SU-DHL-6 (cell line): ENCODE data around the gene THBD.

Source experiments
- H2AFZ ChIP-seq: fragments of 200-600 bp; sonication (generic); 2 replicates; pipeline ENCODE4 v1.6.1; 2014; ENCODE audit warnings: low read depth, mild to moderate bottlenecking, moderate library complexity, mixed read lengths, antibody characterized with exemption, low read length; ENCODE audit not compliant: severe bottlenecking
- H3F3A ChIP-seq: fragments of 200-600 bp; shearing (Covaris generic); 2 replicates; pipeline ENCODE4 v1.6.0; 2016; ENCODE audit warnings: antibody characterized with exemption, mild to moderate bottlenecking; ENCODE audit not compliant: insufficient read depth
- H3K27ac ChIP-seq: fragments of 200-600 bp; sonication (generic); 2 replicates; pipeline ENCODE4 v1.5.1; 2016; ENCODE audit warnings: low read depth, mild to moderate bottlenecking, low read length, moderate library complexity, mixed read lengths
- H3K27me3 ChIP-seq: fragments of 200-600 bp; sonication (generic), shearing (Covaris generic); 2 replicates; pipeline ENCODE4 v1.6.0; 2014; ENCODE audit warnings: mild to moderate bottlenecking, low read length
- H3K36me3 ChIP-seq: fragments of 200-600 bp; sonication (generic); 2 replicates; pipeline ENCODE4 v1.6.1; 2014; ENCODE audit warnings: mild to moderate bottlenecking, low read length, mixed read lengths
- H3K4me2 ChIP-seq: fragments of 300-600, 200-600 bp; shearing (Covaris generic), sonication (generic); 2 replicates; pipeline ENCODE4 v1.6.0; 2014; ENCODE audit warnings: low read length, low read depth, mild to moderate bottlenecking; ENCODE audit not compliant: poor library complexity, severe bottlenecking
- H3K4me3 ChIP-seq: fragments of 200-600 bp; sonication (generic); 2 replicates; pipeline ENCODE4 v1.5.1; 2014; ENCODE audit warnings: antibody characterized with exemption, low read length, mild to moderate bottlenecking, mixed read lengths; ENCODE audit not compliant: insufficient read depth, poor library complexity, severe bottlenecking
- H3K79me2 ChIP-seq: fragments of 200-600 bp; sonication (generic); 2 replicates; pipeline ENCODE4 v1.6.1; 2014; ENCODE audit warnings: mild to moderate bottlenecking, low read length, moderate library complexity; ENCODE audit not compliant: insufficient read depth
- H3K9ac ChIP-seq: fragments of 200-600 bp; sonication (generic); 2 replicates; pipeline ENCODE4 v1.7.0; 2014; ENCODE audit warnings: mild to moderate bottlenecking, low read length
- H3K9me2 ChIP-seq: fragments of 200-600 bp; sonication (generic); replicated peaks from 2 replicates; pipeline ENCODE4 v1.6.1; 2014; ENCODE audit warnings: low read length; ENCODE audit not compliant: insufficient read depth
- H3K9me3 ChIP-seq: fragments of 200-600 bp; sonication (generic); 2 replicates; pipeline ENCODE4 v1.6.1; 2014; ENCODE audit warnings: low read length, mixed read lengths; ENCODE audit not compliant: insufficient read depth
- H4K20me1 ChIP-seq: fragments of 200-600 bp; sonication (generic); 2 replicates; pipeline ENCODE4 v1.6.1; 2014; ENCODE audit warnings: low read depth, mild to moderate bottlenecking, antibody characterized with exemption, low read length, moderate library complexity, mixed read lengths
- EZH2phosphoT487 ChIP-seq: fragments of 200-600 bp; sonication (generic), shearing (Covaris generic); conservative IDR thresholded peaks from 2 replicates; pipeline ENCODE4 v1.6.1; 2018; ENCODE audit warnings: mild to moderate bottlenecking, antibody characterized with exemption, low read length, moderate library complexity, mixed read lengths
- TF ChIP-seq, protein P1 (sequence below): fragments of 200-600 bp; sonication (generic); IDR thresholded peaks from one replicate; pipeline ENCODE4 v1.5.1; 2017; ENCODE audit warnings: antibody characterized with exemption, mild to moderate bottlenecking, low read length, moderate library complexity; ENCODE audit not compliant: insufficient read depth, poor library complexity, severe bottlenecking

THBD gene

DNA sequence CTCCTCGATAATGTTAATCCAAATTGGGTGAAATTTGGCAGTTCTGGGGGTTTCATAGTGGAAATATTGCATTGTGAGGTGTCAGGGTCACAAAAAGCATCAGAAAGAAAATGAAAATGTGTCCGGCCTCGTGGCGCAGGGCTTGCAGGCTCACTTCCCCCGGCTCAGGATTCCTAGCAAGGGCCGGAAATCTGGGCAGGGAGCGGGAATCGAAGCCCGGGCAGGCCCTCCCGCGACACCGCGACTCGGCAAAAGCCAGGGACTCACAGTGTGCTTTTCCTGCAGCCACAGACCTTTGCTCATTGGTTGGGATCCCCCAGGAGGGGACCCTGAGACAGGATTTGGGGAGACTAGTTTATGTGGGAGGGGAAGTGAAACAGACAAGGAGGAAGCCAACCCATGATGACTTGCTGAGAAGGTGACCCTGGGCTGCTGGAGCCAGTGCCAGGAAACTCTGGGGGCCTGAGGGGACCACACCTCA, 37.5 kb upstream of the THBD start:
- H3K27me3 ChIP-seq, result no peaks in the 10 kb centered on the region
- H3K79me2 ChIP-seq, result no peaks in the 10 kb centered on the region
- no peak overlapping the region for H3K27ac ChIP-seq
- no peaks in the 10 kb centered on the region for H3K36me3 ChIP-seq
- H3K4me3 ChIP-seq, result no peak overlapping the region
- H3K9ac ChIP-seq, result no peak overlapping the region
- no peaks in the 10 kb centered on the region for H3K9me3 ChIP-seq
- no peaks in the 10 kb centered on the region for H3K9me2 ChIP-seq
- H3F3A ChIP-seq, result no peaks in the 10 kb centered on the region
- H2AFZ ChIP-seq, result no peak overlapping the region
- H4K20me1 ChIP-seq, result no peaks in the 10 kb centered on the region
- no peak overlapping the region for H3K4me2 ChIP-seq
- TF ChIP-seq, protein P1, sequence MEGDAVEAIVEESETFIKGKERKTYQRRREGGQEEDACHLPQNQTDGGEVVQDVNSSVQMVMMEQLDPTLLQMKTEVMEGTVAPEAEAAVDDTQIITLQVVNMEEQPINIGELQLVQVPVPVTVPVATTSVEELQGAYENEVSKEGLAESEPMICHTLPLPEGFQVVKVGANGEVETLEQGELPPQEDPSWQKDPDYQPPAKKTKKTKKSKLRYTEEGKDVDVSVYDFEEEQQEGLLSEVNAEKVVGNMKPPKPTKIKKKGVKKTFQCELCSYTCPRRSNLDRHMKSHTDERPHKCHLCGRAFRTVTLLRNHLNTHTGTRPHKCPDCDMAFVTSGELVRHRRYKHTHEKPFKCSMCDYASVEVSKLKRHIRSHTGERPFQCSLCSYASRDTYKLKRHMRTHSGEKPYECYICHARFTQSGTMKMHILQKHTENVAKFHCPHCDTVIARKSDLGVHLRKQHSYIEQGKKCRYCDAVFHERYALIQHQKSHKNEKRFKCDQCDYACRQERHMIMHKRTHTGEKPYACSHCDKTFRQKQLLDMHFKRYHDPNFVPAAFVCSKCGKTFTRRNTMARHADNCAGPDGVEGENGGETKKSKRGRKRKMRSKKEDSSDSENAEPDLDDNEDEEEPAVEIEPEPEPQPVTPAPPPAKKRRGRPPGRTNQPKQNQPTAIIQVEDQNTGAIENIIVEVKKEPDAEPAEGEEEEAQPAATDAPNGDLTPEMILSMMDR, result no peak
- TF ChIP-seq EZH2phosphoT487, result no peak

DNA sequence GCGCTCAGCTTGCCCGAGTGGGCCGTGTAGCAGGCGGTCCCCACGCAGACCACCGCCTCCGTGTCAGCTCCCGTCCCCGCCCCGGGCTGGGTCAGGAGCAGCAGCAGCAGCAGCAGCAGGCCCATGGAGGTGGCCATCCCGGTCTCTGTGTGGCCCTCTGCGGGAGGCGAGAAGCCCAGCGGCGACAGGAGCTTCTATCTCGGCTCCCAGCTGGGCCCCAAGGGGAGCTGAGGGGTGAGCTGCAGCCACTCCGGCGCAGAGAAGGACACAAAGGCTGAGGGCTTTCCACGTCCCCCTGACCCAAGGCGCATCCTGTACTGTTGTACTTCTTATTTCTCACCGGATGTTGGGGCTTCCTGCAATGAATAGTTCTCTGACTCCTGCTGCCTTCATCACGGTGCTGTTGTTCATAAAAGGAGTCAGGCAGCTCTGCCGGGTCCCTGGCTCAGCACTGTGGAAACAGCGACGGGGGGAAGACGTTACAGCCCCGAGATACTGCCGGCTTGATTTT, 36.6 kb upstream of the THBD start, which contains the start of gene CD93:
CD93 (minus strand) TSS at position 269 of the 511 bp plus-strand sequence; CDS start at position 137, 132 bp downstream.
- Histone ChIP-seq H3F3A (no peaks in the 10 kb centered on the region), H3K27ac (no peak within 1 kb of the TSS), H3K4me3 (no peak within 1 kb of the TSS), H3K27me3 (no peaks in the 10 kb centered on the region), H3K36me3 (no peaks in the 10 kb centered on the region), H4K20me1 (no peaks in the 10 kb centered on the region), H3K79me2 (no peaks in the 10 kb centered on the region), H3K9me2 (no peaks in the 10 kb centered on the region), H3K4me2 (no peak within 1 kb of the TSS), H3K9me3 (no peaks in the 10 kb centered on the region), H2AFZ (no peak within 1 kb of the TSS), H3K9ac (no peak within 1 kb of the TSS)
- TF ChIP-seq EZH2phosphoT487, result no peak
- TF ChIP-seq, protein P1, result no peak

DNA sequence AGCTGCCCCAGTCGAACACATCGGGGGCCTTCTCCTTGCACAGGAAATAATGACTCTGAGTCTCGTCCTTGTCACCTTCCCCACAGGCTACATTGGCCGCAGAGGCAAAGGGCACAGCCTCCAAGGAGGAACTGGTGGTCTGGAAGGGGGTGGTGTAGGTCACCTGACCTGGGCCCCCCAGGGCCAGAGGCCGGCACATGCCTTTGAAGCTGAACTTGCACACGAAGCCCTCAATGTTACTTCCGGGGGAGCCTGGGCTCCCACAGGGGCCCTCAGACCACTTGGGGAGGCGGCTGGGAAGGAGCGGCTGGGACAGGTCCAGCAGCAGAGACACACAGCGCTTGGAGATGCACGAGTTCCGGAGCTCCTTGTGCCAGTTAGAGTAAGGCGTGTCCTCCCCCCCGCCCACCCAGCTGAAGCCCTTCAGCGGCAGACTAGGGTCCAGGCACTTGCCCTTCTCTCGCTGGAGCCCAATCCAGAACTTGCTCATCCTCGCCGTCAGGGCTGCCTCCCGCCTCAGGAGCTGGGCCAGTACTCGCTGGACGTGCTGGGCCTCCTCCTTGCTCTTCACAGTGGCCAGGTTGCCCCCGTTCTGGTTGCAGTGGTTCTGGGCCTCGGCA, 36.1 kb upstream of the THBD start:
- no peaks in the 10 kb centered on the region for H3F3A ChIP-seq
- no peaks in the 10 kb centered on the region for H3K9me3 ChIP-seq
- H3K27me3 ChIP-seq, result no peaks in the 10 kb centered on the region
- H4K20me1 ChIP-seq, result no peaks in the 10 kb centered on the region
- no peaks in the 10 kb centered on the region for H3K9me2 ChIP-seq
- H3K36me3 ChIP-seq, result no peaks in the 10 kb centered on the region
- no peaks in the 10 kb centered on the region for H3K79me2 ChIP-seq
- TF ChIP-seq, protein P1, result no peak
- TF ChIP-seq EZH2phosphoT487, result no peak
- no peak overlapping the region for H2AFZ ChIP-seq
- no peak overlapping the region for H3K27ac ChIP-seq
- no peak overlapping the region for H3K4me2 ChIP-seq
- no peak overlapping the region for H3K4me3 ChIP-seq
- H3K9ac ChIP-seq, result no peak overlapping the region
